ENCODE measurements around the gene PHF19. TPM values are rescaled to one million over a fixed set of nuclear protein-coding genes. Genes with fewer than 3 reads are reported as not detected.

PHF19 gene
- total RNA-seq, 4 donors from 2014 or later: 16.3 to 31.2 (median 25.3) TPM

DNA sequence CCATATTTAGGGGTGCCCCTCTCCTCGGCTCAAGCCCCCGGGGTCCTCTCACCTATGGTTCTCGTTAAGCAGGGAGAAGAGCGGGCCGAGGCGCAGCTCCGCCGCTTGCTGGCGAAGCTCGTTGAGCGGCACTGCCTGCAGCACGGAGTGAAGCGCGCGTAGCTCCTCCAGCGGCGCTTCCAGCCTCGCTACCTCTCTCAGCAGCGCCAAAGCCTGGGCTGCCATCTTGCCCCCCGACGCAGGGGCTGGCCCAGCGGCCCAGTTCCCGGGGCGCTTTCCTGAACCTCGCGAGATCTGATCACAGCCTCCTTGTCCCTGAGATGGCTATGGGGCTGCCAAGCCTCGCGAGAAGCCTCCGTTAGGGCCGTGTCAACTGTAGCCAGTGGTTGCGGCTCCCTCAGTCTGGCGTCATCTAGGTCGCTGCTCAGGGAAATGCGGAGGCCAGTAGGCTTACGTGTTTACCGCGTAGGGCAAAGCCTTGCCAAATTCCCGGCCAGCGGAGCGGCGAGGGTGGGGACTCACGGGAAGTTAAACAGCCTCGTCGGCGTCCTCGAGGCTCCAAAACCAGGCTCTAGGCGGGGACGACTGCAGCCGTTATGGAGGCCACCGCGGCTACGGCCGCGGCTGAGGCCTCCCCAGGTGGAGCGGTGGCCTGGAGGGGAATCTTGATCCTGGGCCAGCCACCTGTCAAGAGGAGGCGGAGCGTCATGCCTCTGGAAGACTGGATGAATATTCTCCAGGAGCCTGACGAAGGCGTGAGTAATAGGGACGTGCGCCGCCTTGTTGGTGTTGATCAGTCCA is 34.1 kb downstream of the PHF19 start, which contains the start of gene PSMD5:
TSS of gene PSMD5 (minus strand) at position 238 of the 801 bp plus-strand sequence. CDS start at position 225, 13 bp downstream.
- ATAC-seq (ENCODE audit: low FRiP score) (peak; percentile 99), DNase-seq (ENCODE audit: low spot score) (peak; percentile 94)
- TF ChIP-seq, protein P1, sequence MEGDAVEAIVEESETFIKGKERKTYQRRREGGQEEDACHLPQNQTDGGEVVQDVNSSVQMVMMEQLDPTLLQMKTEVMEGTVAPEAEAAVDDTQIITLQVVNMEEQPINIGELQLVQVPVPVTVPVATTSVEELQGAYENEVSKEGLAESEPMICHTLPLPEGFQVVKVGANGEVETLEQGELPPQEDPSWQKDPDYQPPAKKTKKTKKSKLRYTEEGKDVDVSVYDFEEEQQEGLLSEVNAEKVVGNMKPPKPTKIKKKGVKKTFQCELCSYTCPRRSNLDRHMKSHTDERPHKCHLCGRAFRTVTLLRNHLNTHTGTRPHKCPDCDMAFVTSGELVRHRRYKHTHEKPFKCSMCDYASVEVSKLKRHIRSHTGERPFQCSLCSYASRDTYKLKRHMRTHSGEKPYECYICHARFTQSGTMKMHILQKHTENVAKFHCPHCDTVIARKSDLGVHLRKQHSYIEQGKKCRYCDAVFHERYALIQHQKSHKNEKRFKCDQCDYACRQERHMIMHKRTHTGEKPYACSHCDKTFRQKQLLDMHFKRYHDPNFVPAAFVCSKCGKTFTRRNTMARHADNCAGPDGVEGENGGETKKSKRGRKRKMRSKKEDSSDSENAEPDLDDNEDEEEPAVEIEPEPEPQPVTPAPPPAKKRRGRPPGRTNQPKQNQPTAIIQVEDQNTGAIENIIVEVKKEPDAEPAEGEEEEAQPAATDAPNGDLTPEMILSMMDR (IDR thresholded peaks at IDR 0.05): no peak

DNA sequence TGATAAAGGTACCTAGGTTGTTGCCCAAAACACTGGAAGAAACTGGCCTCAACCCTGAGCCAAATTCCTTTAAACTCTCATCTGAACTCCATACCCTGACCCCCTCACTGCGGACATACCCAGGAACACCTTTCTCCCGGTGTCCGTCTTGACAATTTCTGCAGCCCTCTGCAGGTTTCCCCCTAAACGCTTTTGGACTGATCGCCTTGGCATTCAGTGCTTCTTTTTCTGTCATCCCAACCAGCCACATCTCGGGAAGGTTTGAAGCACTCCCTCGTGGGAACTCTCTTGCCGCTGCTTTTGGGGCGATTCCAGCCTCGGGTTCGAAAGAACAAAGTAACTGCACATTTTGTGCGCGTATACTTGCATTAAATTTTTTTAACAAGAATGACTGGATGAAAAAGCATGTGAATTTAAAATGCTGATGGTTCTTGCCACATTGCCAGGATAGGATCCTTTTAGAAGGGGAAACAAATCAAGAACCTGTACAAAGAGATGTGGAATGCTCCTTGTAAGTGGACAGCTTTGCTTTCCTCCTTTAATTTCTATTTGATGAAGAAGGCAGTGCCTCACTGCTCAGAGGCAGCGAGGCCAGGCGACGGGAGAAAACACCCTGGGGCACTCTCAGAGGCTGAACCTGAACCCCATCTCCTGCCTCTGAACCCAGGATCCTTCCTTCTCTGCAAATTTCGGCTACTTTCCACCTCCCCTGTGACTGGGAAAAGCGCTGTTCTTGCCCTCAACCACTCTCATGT is 34.9 kb downstream of the PHF19 start:
- ATAC-seq (ENCODE audit: low FRiP score) (peak; percentile 1), DNase-seq (ENCODE audit: low spot score) (no peak)
- TF ChIP-seq, protein P1 (IDR thresholded peaks at IDR 0.05): no peak

DNA sequence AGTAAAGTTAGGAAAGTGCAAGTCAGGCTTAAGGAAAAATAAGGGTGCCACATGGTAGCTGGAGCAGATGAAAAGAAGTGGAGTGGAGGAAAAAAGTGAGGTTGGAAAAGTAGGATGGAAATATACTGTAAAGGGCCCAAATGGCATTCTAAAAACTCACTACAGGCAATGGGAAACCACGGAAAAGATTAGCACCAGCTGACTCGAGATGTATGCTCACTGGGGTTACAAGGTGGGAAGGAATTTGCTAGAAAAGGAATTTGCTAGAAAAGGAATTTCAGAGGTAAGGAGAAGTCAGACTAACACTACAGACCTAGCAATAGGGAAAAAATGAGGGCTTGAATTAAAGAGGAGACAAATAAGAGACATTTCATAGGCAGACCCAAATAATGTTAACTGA is 37.8 kb downstream of the PHF19 start:
- no peak for ATAC-seq (ENCODE audit: low FRiP score)
- TF ChIP-seq, protein P1 (IDR thresholded peaks at IDR 0.05): no peak
- DNase-seq (ENCODE audit: low spot score): no peak

DNA sequence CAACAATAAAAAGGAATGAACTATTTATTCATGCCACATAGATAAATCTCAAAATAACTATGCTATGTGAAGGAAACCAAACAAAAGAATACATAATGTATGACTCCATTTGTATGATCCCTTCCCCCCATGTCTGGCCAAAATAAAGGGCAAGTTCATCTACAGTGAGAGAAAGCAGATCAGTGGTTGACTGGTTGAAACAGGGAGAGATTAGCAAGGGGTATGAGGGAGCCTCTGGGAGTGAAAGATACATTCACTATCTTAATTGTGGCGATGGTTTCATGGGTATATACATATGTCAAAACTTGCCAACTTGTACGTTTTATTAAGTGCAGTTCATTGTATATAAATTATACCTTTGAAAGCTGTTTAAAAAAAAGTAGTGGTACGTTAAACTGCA is 39.1 kb downstream of the PHF19 start:
- DNase-seq (ENCODE audit: low spot score) (no peak), ATAC-seq (ENCODE audit: low FRiP score) (no peak)
- TF ChIP-seq, protein P1 (IDR thresholded peaks at IDR 0.05): no peak

DNA sequence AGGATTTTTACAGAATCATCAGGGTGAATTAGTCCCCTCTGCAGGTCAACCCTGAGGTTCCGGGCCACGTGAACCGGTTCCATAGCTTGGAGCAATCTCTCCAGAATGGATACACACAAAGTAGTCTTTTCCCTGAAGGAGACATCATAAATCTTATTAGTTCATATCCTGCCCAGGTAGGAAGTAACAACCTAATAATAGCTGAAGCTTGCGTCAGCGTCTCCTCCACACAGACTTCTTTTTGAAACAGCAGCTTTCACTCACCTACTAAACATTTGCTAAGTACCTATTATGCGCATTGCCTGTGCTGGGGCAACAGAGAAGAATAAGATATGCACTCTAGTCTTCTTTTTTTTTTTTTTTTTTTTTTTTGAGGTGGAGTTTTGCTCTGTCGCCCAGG is 43.7 kb downstream of the PHF19 start:
- no peak for ATAC-seq (ENCODE audit: low FRiP score)
- DNase-seq (ENCODE audit: low spot score): no peak
- TF ChIP-seq, protein P1 (IDR thresholded peaks at IDR 0.05): no peak

DNA sequence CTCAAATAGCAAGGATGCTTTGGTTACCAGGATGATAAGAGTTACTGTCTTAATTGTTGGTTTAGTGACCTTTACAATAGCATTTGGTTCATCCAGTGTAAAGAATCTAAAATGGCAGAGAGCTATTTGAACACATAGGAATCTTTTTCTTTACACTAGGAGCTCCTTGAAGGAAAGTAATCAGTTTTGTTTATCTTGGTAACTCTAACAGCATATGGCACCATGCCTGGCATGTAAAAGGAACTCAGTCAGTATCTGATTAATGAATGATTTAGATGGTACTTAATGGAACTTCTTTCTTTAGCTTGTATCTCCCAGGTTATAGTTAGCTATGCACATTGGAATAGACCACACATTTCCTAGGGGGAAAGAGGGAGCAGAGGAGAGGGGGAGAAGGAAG is 44.2 kb downstream of the PHF19 start:
- TF ChIP-seq, protein P1 (IDR thresholded peaks at IDR 0.05): no peak
- no peak for ATAC-seq (ENCODE audit: low FRiP score)

More for the DNA sequence above, 44.2 kb downstream of the PHF19 start:
- no peak for DNase-seq (ENCODE audit: low spot score)

Data from omental fat pad (tissue), 4 donors.